Lung microvascular endothelial cell (primary cell): ENCODE data around the gene TAAR1. TPM values are rescaled to one million over a fixed set of nuclear protein-coding genes. Genes with fewer than 3 reads are reported as not detected.

Source experiments
- total RNA-seq: library from RNA; depleted of rRNA; stranded (reverse); fragments of >200 nt; gene quantifications from 2 replicates; pipeline ENCODE4 v1.2.1, GENCODE V29; 2014

The TAAR1 gene
- total RNA-seq, 1 donor from 2014 or later = not detected

Other genes starting within 250 kb of the TAAR1 start
- 19.8 and 52.0 TPM in 2 replicates for gene STX7, start 146.1 kb downstream of the TAAR1 start, total RNA-seq
- not detected in 2 replicates for gene TAAR9, start 120.9 kb downstream of the TAAR1 start, total RNA-seq
- not detected in 2 replicates for gene TAAR8, start 106.5 kb downstream of the TAAR1 start, total RNA-seq
- gene TAAR6, start 88.9 kb downstream of the TAAR1 start, total RNA-seq = not detected in 2 replicates
- not detected in 2 replicates for gene TAAR5, start 69.4 kb downstream of the TAAR1 start, total RNA-seq
- gene TAAR2, start 34.9 kb downstream of the TAAR1 start, total RNA-seq = not detected in 2 replicates
- under 0.01 TPM in 1 of 2 replicates, not detected in the other for gene VNN1, start 54.9 kb upstream of the TAAR1 start, total RNA-seq
- not detected in 2 replicates for gene VNN2, start 98.7 kb upstream of the TAAR1 start, total RNA-seq
- gene SLC18B1, start 139.5 kb upstream of the TAAR1 start, total RNA-seq = 5.4 and 7.8 TPM in 2 replicates
- 1,609 and 1,971 TPM in 2 replicates for gene RPS12, start 155.4 kb upstream of the TAAR1 start, total RNA-seq